HepG2 (cell line): Measurements from ENCODE around the gene TTC31. TPM values are rescaled to one million over a fixed set of nuclear protein-coding genes. Genes with fewer than 3 reads are reported as not detected.

Experiments
- BCL3 ChIP-seq: sonication (generic); formaldehyde crosslinking; IDR thresholded peaks from 2 replicates; pipeline ENCODE4 v1.5.1; 2020; ENCODE audit warnings: mild to moderate bottlenecking, missing genetic modification reagents, moderate library complexity
- CEBPG ChIP-seq: IDR thresholded peaks from 2 replicates; pipeline ENCODE4 v1.6.1; 2016
- CHD2 ChIP-seq: IDR thresholded peaks from 2 replicates; pipeline ENCODE4 v1.6.1; 2011; ENCODE audit warnings: low read depth, low read length, improper control_type of control experiment
- KDM4B ChIP-seq: sonication (generic); formaldehyde crosslinking; IDR thresholded peaks from 2 replicates; pipeline ENCODE4 v1.4.0; 2020; ENCODE audit warnings: missing genetic modification reagents
- MIER3 ChIP-seq: IDR thresholded peaks from 2 replicates; pipeline ENCODE4 v1.6.1; 2016; ENCODE audit warnings: missing compliant biosample characterization, borderline replicate concordance
- MIXL1 ChIP-seq: IDR thresholded peaks from 2 replicates; pipeline ENCODE4 v1.6.1; 2016
- NR2F6 ChIP-seq, 2 experiments: IDR thresholded peaks; 2 replicates each; pipeline ENCODE4 v1.6.1; 2016; ENCODE audit warnings: antibody characterized with exemption in 1 of 2, mild to moderate bottlenecking in 1 of 2
- PCBP2 ChIP-seq: fragments of 200-400 bp; formaldehyde crosslinking; optimal IDR thresholded peaks from 2 replicates; pipeline ENCODE3; 2018; ENCODE audit warnings: low read length, low read depth; ENCODE audit not compliant: poor library complexity, severe bottlenecking
- PPARG ChIP-seq: conservative IDR thresholded peaks from 2 replicates; pipeline ENCODE4 v1.6.1; 2016; ENCODE audit warnings: missing biosample characterization, missing genetic modification reagents
- RBAK ChIP-seq: sonication (generic); formaldehyde crosslinking; IDR thresholded peaks from 2 replicates; pipeline ENCODE4 v1.5.1; 2020; ENCODE audit warnings: mild to moderate bottlenecking, missing genetic modification reagents
- RELA ChIP-seq: sonication (generic); formaldehyde crosslinking; IDR thresholded peaks from 2 replicates; pipeline ENCODE4 v1.4.0; 2020; ENCODE audit warnings: missing genetic modification reagents
- THRA ChIP-seq: sonication (generic); formaldehyde crosslinking; IDR thresholded peaks from 2 replicates; pipeline ENCODE4 v1.4.0; 2020; ENCODE audit warnings: missing genetic modification reagents, borderline replicate concordance
- XRCC5 ChIP-seq: fragments of 200-400 bp; formaldehyde crosslinking; optimal IDR thresholded peaks from 2 replicates; pipeline ENCODE3; 2017; ENCODE audit warnings: mild to moderate bottlenecking, low read length
- ZBTB20 ChIP-seq: sonication (generic); formaldehyde crosslinking; IDR thresholded peaks from 2 replicates; pipeline ENCODE4 v1.8.1; 2023; ENCODE audit warnings: missing genetic modification reagents, low read depth, mild to moderate bottlenecking, borderline replicate concordance
- ZBTB3 ChIP-seq: sonication (generic); formaldehyde crosslinking; IDR thresholded peaks from 2 replicates; pipeline ENCODE4 v1.4.0; 2020; ENCODE audit warnings: low read depth, mild to moderate bottlenecking, moderate library complexity, missing genetic modification reagents, borderline replicate concordance
- ZBTB33 ChIP-seq: sonication (generic); formaldehyde crosslinking; IDR thresholded peaks from 2 replicates; pipeline ENCODE4 v1.4.0; 2020; ENCODE audit warnings: missing genetic modification reagents
- ZMYM4 ChIP-seq: sonication (generic); formaldehyde crosslinking; IDR thresholded peaks from 2 replicates; pipeline ENCODE4 v1.8.1; 2023; ENCODE audit warnings: mild to moderate bottlenecking, missing genetic modification reagents
- ZNF20 ChIP-seq: sonication (generic); formaldehyde crosslinking; IDR thresholded peaks from 2 replicates; pipeline ENCODE4 v1.4.0; 2020; ENCODE audit warnings: mild to moderate bottlenecking, moderate library complexity, missing genetic modification reagents
- ZNF280B ChIP-seq: sonication (generic); formaldehyde crosslinking; IDR thresholded peaks from 2 replicates; pipeline ENCODE4 v1.5.0; 2020; ENCODE audit warnings: missing genetic modification reagents, mild to moderate bottlenecking, borderline replicate concordance
- ZNF556 ChIP-seq: sonication (generic); formaldehyde crosslinking; IDR thresholded peaks from 2 replicates; pipeline ENCODE4 v1.4.0; 2020; ENCODE audit warnings: mild to moderate bottlenecking, missing genetic modification reagents, borderline replicate concordance
- ZNF740 ChIP-seq: sonication (generic); formaldehyde crosslinking; IDR thresholded peaks from 2 replicates; pipeline ENCODE4 v1.4.0; 2020; ENCODE audit warnings: missing genetic modification reagents
- ZNF850 ChIP-seq: sonication (generic); formaldehyde crosslinking; conservative IDR thresholded peaks from 2 replicates; pipeline ENCODE4 v1.9.0; 2021; ENCODE audit warnings: mild to moderate bottlenecking, missing genetic modification reagents
- ZSCAN21 ChIP-seq: sonication (generic); formaldehyde crosslinking; IDR thresholded peaks from 2 replicates; pipeline ENCODE4 v1.8.0; 2022; ENCODE audit warnings: mild to moderate bottlenecking, missing genetic modification reagents, moderate library complexity, borderline replicate concordance
- ZSCAN30 ChIP-seq: sonication (generic); formaldehyde crosslinking; IDR thresholded peaks from 2 replicates; pipeline ENCODE4 v1.5.0; 2020; ENCODE audit warnings: mild to moderate bottlenecking, missing genetic modification reagents
- polyA plus RNA-seq, 8 experiments: library from polyadenylated mRNA; depleted of rRNA in 3 of 8; stranded (reverse) in 7 of 8; unstranded in 1 of 8; fragments of >200 nt; fragmentation: Illumina TruSeq in 4 of 8; extraction: Trizol in 4 of 8; gene quantifications; 2 replicates each; pipeline versions ENCODE4 v1.2.1 to v1.2.3, GENCODE V29; 2011 to 2016; ENCODE audit warnings: low read depth in 4 of 8, missing spikeins in 1 of 8, mixed read lengths in 1 of 8; ENCODE audit not compliant: insufficient read depth in 1 of 8
- total RNA-seq, 5 experiments: library from RNA; depleted of rRNA; stranded (reverse); fragments of >200 nt; fragmentation: Illumina TruSeq; extraction: Trizol; gene quantifications; 2 replicates each; pipeline ENCODE4 v1.2.3, GENCODE V29; 2016; ENCODE audit warnings: low read depth in 1 of 5

Gene TTC31
- total and polyA plus RNA-seq, 2 of the 13 experiments (the other 11 are each of a cell fraction or from before 2014, with no cell fraction given), result 28.3 to 39.5 TPM

GRCh38 chr2:74496997-74497776, 14.3 kb downstream of the TTC31 start (continued):
- peak; percentile 21; the same call in 1 of the 2 replicates for TF ChIP-seq THRA (CRISPR knock-in tag)
- TF ChIP-seq ZNF850 (CRISPR knock-in tag), result no peak
- no peak; the same call in 1 of the 2 replicates for TF ChIP-seq ZBTB20 (CRISPR knock-in tag)
- TF ChIP-seq CEBPG (CRISPR knock-in tag), result peak; percentile 60
- TF ChIP-seq ZMYM4 (CRISPR knock-in tag), result no peak
- 0 out of 2 replicates have a peak, but pooled peaks have one; percentile 46 for TF ChIP-seq MIXL1
- TF ChIP-seq ZNF280B (CRISPR knock-in tag), result no peak
- no peak for TF ChIP-seq ZBTB3
- TF ChIP-seq ZNF20, result no peak
- TF ChIP-seq XRCC5, result no peak
- TF ChIP-seq BCL3 (CRISPR knock-in tag), result no peak
- TF ChIP-seq ZBTB33 (CRISPR knock-in tag), result no peak
- TF ChIP-seq RELA (CRISPR knock-in tag), result no peak
- peak; percentile 4; the same call in 1 of the 2 replicates for TF ChIP-seq ZSCAN30 (CRISPR knock-in tag)
- TF ChIP-seq ZSCAN21 (CRISPR knock-in tag), result 0 out of 2 replicates have a peak, but pooled peaks have one; percentile 39
- TF ChIP-seq PCBP2, result no peak
- no peak for TF ChIP-seq CHD2
- TF ChIP-seq KDM4B (CRISPR knock-in tag), result 0 out of 2 replicates have a peak, but pooled peaks have one; percentile 31
- peak; percentile 73 for TF ChIP-seq NR2F6 (IDR thresholded peaks at IDR 0.05)
- no peak; the same call in 1 of the 2 replicates for TF ChIP-seq NR2F6 (CRISPR knock-in tag; IDR thresholded peaks at IDR 0.05)
- TF ChIP-seq PPARG, result peak; percentile 75
- TF ChIP-seq RBAK (CRISPR knock-in tag), result no peak
- no peak for TF ChIP-seq MIER3 (CRISPR knock-in tag)
- TF ChIP-seq ZNF740 (CRISPR knock-in tag), result no peak
- no peak for TF ChIP-seq ZNF556 (CRISPR knock-in tag)
